HG03159 (cell line): Measurements from ENCODE around the gene WDR73.

ENCODE experiments used
- ATAC-seq: cut with Tn5 transposase; IDR thresholded peaks from one replicate; pipeline ENCODE4 v1.9.1; 2021; ENCODE audit warnings: mild to moderate bottlenecking, moderate library complexity; ENCODE audit not compliant: unreplicated experiment

WDR73 gene

GRCh38 chr15:84621358-84621979 is 32.6 kb downstream of the WDR73 start:
- no peak for ATAC-seq

GRCh38 chr15:84620626-84621025 is 33.5 kb downstream of the WDR73 start:
- no peak for ATAC-seq

DNA sequence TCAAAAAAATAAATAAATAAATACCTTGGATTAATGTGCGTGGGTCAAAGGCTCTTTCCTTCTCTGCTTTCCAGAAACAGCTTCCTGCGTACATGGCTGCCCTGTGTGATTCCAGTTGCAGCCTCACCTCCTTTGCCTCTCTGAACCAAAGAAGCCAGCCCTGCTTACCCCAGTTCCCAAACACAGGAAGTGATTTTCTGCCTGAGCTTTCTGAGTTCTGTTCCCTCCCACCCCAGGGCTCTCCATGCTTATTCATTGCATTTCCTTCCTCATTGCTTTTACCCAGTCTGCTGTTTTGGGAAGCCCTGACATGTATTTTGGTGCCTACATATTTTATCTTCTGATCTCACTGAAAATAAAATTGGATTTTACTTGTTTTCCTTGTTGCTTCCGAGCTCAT is 37.8 kb downstream of the WDR73 start:
- ATAC-seq: no peak

DNA sequence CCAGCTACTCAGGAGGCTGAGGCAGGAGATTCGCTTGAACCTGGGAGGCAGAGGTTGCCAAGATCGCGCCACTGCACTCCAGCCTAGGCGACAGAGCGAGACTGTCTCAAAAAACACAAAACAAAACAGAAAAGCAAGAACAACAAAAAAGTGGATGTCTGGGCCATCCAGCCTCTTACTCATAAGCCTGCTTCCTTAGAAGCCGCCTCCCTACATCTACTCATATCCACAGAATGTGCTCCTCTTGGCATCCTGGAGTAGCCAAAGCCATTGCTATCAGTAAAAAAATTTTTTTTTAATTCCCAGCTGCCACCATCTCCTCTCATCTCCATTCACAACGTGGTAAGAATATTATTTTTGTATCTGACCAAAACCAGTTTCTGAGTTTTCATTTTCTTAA is 42.5 kb downstream of the WDR73 start:
- ATAC-seq: no peak

- ATAC-seq: no peak
Observed at GRCh38 chr15:84609818-84610525, 44.1 kb downstream of the WDR73 start.

DNA sequence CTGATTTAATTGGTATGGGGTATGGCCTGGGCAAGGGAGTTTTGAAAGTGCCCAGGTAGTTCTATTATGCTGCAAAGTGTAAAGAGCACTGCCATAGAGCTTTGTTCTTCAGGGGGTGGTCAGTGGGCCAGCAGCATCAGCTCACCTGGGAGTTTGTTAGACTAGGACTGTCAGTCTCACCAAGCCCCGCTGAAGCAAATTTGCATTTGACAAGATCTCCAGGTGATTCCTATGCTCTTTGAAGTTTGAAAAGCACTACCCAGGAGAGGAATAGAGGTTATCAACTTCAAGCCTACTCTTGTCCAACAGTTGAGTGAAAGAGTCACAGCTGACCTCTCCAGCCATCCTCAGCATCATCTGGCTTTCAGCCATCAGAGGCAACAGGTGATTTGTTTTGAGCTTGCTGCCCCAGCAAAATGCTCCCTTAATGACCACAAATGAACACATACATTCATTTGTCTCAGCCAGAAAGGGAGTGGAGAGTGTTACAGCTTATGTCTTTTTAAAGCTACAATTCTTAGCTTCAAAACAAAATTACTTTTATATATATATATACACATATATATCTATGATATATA is 45.3 kb downstream of the WDR73 start:
- ATAC-seq: no peak

DNA sequence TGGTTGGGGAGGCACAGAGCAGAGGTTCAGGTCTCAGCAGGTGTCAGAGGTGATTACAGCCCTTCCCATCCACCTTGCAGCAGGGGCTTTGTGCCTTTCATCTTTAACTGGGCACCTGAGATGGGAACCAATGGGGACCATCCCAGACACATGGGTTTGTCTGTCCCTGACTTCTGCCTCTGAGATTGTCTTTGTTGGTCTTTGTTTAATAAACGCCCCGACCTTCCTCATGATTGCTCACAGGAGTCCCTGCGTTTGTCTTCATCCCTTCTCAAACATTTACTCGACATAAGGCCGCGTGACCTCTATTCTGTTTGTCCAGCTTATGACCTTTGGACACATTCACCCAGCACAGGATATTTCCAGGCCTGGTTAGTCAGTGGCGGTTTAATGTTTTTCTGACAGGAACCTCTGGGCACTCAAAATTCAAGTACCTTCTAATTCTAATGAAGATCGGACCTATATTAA is 47.4 kb downstream of the WDR73 start:
- no peak for ATAC-seq

DNA sequence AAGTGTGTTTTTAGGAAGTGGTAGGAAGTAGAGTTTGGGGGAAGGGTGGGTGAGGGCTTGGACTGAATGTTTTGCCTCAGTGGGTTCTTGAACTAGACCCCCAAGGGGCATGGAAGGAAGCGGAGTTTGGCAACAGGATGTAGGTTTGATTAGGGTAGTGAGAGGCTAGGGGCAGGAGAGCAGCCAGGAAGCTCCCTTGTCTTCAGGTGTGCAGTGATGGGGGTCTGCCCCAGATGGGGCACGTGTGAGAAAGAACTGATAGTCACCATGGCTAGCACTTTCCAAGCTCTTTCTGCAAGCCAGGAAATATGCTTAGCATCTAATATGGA is 48.6 kb downstream of the WDR73 start:
- no peak for ATAC-seq

DNA sequence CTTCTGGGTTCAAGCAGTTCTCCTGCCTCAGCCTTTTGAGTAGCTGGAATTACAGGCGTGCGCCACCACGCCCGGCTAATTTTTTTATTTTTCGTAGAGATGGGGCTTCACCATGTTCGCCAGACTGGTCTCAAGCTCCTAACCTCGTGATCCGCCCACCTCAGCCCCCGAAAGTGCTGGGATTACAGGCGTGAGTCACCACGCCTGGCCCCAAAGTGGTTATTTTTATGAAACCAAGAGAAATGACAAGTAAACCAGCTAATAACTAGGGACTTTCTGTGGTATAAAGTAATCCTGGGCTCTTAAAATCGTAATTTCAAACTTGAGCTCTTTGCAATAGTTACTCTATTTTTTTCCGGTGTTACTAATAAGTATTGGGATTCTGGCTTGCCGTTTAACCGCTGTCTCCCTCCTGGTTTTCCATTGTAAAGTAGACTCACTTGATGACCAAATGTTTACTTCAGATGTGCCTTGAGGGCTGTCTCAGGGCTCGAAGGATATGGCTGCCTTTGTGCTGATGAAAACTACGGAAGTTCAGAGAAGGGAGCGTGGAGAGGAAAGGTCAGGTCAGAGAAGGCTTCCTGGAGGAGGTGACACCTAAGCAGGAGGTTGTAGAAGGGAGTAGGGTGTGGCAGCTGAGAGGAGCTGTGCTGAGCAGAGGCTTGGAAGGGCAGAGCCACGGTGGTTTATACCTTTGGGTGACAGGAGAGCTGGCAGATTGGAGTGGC is 49.1 kb downstream of the WDR73 start:
- no peak for ATAC-seq

GRCh38 chr15:84603630-84604379 is 50.3 kb downstream of the WDR73 start:
- ATAC-seq: no peak

DNA sequence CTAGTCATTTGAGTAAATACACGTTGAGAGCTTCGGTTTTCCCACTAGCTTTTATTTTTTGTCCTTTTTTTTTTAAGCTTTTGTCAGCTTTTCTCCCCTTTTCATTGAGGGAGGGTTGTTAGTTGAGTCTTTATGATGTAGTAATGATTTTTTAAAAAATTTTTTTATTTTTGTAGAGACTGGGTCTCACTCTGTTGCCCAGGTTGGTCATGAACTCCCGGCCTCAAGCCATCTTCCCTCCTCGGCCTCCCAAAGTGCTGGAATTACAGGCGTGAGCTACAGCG is 52.6 kb downstream of the WDR73 start:
- no peak for ATAC-seq

GRCh38 chr15:84600687-84601554 is 53.2 kb downstream of the WDR73 start, which contains the start of gene ZSCAN2:
ZSCAN2 (plus strand) TSS chr15:84601009; CDS start chr15:84603928, 2,919 bp downstream.
- ATAC-seq: peak; percentile 95

DNA sequence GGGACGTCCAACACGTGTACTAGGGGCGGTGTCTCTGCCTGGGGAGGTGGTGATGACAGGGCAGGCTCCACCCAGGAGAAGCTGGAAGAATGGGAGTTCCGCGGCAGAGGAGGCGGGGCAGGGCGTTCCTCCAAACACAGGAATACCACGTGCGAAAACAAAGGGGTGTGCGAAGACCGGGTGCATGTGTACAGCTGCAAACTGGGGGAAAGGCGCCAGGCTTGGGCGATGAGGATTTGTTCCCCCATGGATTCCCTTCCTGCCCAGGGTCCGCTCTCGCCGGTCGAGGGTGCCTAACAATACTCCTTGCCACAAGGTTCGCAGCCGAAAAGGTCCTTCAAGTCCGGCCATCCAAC is 53.8 kb downstream of the WDR73 start:
- peak; percentile 1 for ATAC-seq

- ATAC-seq: no peak
Observed at GRCh38 chr15:84599906-84600305, 54.2 kb downstream of the WDR73 start.

DNA sequence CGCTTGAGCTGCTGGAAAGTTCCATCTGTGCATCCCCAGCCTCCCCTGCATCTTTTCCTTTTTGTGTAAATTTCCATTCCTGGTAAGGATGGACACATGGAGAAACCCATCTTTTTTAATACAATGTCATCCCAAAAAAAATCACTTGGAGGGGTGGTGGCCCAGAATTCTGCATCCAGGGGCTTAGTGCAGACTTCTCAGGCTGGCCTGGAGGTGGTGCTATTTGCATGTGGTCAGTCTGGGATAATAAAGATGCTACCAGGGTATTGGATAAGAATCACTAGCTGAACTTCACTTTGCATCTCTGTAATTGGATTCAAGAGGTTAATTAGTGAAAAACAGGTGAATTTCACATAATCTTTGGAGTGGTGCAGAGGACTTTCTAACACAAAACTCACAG is 55.1 kb downstream of the WDR73 start:
- no peak for ATAC-seq

DNA sequence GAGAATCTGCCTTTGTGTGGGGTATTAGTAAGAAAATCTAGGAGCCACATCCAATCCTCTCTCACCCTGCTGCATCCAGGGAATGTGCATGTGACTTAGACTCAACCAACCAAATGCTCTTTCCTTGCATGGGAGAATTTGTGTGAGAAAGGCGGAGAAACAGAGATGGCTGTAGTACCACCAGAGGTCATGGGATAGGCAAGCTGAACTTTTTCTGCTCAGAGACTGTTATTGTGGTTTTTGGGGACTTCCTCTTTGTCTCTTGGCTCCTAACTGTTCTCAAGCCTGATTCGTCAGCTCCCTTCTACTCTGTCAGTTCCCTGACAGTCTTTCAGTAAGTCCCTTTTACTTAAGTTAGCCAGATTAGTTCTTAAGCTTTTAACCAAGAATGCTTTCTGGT is 55.8 kb downstream of the WDR73 start:
- ATAC-seq: peak; percentile 48

GRCh38 chr15:84597296-84597695 is 56.8 kb downstream of the WDR73 start:
- ATAC-seq: no peak

DNA sequence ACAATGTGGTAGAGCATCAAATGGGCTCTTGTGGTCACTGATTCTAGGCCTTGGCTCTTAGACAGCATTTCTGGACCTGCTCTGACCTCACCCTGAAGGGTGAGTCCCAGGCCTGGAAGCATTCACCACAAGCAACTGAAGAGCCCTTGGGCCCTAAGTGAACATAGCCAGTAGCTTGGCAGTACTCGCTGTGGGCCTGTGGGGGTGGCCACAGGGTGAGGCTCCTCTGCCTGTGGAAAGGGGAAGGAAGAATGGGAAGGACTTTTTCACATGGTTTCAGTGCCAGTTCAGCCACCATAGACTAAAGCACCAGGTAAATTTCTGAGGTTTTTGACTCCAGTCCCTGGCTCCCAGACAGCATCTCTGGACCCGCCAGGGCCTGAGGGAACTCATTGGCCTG is 58.4 kb downstream of the WDR73 start:
- no peak for ATAC-seq

DNA sequence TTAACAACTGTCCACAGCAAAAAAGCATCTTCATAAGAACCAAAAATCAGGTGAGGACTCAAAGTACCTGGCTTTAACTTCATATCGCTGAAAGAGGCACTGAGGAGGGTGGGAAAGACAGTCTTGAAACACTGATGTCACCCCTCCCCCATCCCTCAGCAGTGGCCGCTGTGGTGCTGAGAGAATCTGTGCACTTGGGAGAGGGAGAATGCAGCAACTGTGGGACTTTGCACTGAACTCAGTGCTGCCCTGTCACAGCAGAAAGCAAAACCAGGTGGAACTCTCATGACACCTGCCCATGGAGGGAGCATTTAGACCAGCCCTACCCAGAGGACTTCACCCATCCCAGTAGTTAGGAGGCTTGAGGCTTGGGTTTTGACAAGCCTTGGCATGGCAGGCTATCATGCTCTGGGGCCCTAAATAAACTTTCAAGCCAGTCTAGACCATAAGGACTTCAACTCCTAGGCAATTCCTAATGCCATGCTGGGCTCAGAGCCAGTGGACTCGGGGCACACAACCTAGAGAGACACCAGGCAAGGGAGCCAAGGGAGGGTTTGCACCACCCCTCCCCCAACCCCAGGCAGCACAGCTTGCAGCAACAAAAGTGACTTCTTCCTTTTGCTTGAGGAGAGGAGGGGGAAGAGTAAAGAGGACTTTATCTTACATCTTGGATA is 59.3 kb downstream of the WDR73 start:
- no peak for ATAC-seq

- ATAC-seq: no peak
Observed at GRCh38 chr15:84591815-84592214, 62.3 kb downstream of the WDR73 start.
